MM.1S (cell line): Measurements from ENCODE around the gene CTDNEP1.

Source experiments
- DNase-seq: peaks from one replicate; pipeline ENCODE4 v3.0.0-alpha.2; 2015
- H2AFZ ChIP-seq: fragments of 300-600 bp; sonication (generic); 2 replicates; pipeline ENCODE4 v1.6.0; 2016; ENCODE audit warnings: antibody characterized with exemption, low read length
- H3F3A ChIP-seq: fragments of 300-600 bp; sonication (generic); 2 replicates; pipeline ENCODE4 v1.6.1; 2016; ENCODE audit warnings: mild to moderate bottlenecking, antibody characterized with exemption, low read length, moderate library complexity, mixed read lengths; ENCODE audit not compliant: insufficient read depth
- H3K27ac ChIP-seq: fragments of 300-600 bp; sonication (generic); 2 replicates; pipeline ENCODE4 v1.5.1; 2016; ENCODE audit warnings: mild to moderate bottlenecking, low read length
- H3K27me3 ChIP-seq: fragments of 300-600 bp; sonication (generic); replicated peaks from 2 replicates; pipeline ENCODE4 v1.6.0; 2016; ENCODE audit warnings: low read length; ENCODE audit not compliant: insufficient read depth
- H3K36me3 ChIP-seq: fragments of 300-600 bp; sonication (generic); replicated peaks from 2 replicates; pipeline ENCODE4 v1.6.1; 2016; ENCODE audit warnings: mild to moderate bottlenecking, low read length, mixed read lengths; ENCODE audit not compliant: insufficient read depth
- H3K4me1 ChIP-seq: fragments of 300-600 bp; sonication (generic); 2 replicates; pipeline ENCODE4 v1.6.1; 2016; ENCODE audit warnings: low read length, mixed read lengths
- H3K4me2 ChIP-seq: fragments of 300-600 bp; sonication (generic); 2 replicates; pipeline ENCODE4 v1.6.0; 2016; ENCODE audit warnings: low read depth, low read length
- H3K4me3 ChIP-seq: fragments of 300-600 bp; sonication (generic); 2 replicates; pipeline ENCODE4 v1.5.1; 2016; ENCODE audit warnings: low read length, mixed read lengths
- H3K79me2 ChIP-seq: fragments of 300-600 bp; sonication (generic); 2 replicates; pipeline ENCODE4 v1.6.1; 2016; ENCODE audit warnings: mixed run types, low read length, mixed read lengths
- H3K9ac ChIP-seq: fragments of 300-600 bp; sonication (generic); 2 replicates; pipeline ENCODE4 v1.6.1; 2016; ENCODE audit warnings: low read length, mixed read lengths
- H3K9me2 ChIP-seq: fragments of 300-600 bp; sonication (generic); replicated peaks from 2 replicates; pipeline ENCODE4 v1.6.1; 2016; ENCODE audit warnings: mild to moderate bottlenecking, low read length, mixed read lengths; ENCODE audit not compliant: insufficient read depth
- H3K9me3 ChIP-seq: fragments of 300-600 bp; sonication (generic); replicated peaks from 2 replicates; pipeline ENCODE4 v1.6.1; 2016; ENCODE audit warnings: mild to moderate bottlenecking, low read length, mixed read lengths; ENCODE audit not compliant: insufficient read depth
- H4K20me1 ChIP-seq: fragments of 300-600 bp; sonication (generic); 2 replicates; pipeline ENCODE4 v1.6.1; 2016; ENCODE audit warnings: mild to moderate bottlenecking, low read length, moderate library complexity, mixed read lengths; ENCODE audit not compliant: insufficient read depth
- EZH2 ChIP-seq: fragments of 300-600 bp; sonication (generic); optimal IDR thresholded peaks from 2 replicates; pipeline ENCODE3; 2017; ENCODE audit warnings: low read depth, mild to moderate bottlenecking, antibody characterized with exemption, low read length, mixed read lengths
- EZH2phosphoT487 ChIP-seq: fragments of 300-600 bp; sonication (generic); IDR thresholded peaks from 2 replicates; pipeline ENCODE4 v1.6.1; 2018; ENCODE audit warnings: antibody characterized with exemption, low read length
- TF ChIP-seq, protein P1 (sequence below): fragments of 300-600 bp; sonication (generic); IDR thresholded peaks from 2 replicates; pipeline ENCODE4 v1.5.1; 2016; ENCODE audit warnings: antibody characterized with exemption, low read length, mixed read lengths

The CTDNEP1 gene

DNA sequence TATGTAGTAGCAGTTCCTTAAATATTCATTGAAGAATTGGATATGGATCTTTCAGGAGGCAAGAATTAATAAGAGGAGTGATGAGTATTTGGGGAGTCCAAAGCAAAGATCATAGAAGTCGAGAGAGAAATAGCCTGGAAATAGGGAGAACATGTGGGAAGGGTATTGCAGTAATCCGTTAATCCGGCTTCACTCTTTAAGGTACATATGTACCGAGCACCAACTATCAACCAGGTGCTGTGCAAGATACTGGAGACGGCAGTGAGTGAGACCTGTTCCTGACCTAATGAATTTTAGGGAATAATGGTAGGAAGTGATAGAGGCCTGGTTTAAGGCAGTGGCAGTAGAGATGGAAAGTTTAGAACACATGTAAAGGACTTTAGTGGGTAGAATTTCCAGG, 1.5 kb upstream of the CTDNEP1 start:
- Histone ChIP-seq H3K27ac (peak overlapping the region; percentile 99; the same call in 1 of the 2 replicates), H3K9me3 (no peaks in the 10 kb centered on the region), H3K4me3 (peak overlapping the region; percentile 71), H4K20me1 (no peaks in the 10 kb centered on the region), H3K9me2 (no peaks in the 10 kb centered on the region), H3K4me1 (peaks cover 18% of the 10 kb centered on the region), H3K9ac (peak overlapping the region; percentile 99; the same call in 1 of the 2 replicates), H3F3A (peaks cover 6% of the 10 kb centered on the region), H2AFZ (no peak overlapping the region), H3K36me3 (0 out of 2 replicates have a peak, but pooled peaks cover 4% of the 10 kb centered on the region), H3K4me2 (peak overlapping the region; percentile 81), H3K79me2 (peaks cover 44% of the 10 kb centered on the region), H3K27me3 (no peaks in the 10 kb centered on the region)
- DNase-seq = no peak
- TF ChIP-seq, protein P1, sequence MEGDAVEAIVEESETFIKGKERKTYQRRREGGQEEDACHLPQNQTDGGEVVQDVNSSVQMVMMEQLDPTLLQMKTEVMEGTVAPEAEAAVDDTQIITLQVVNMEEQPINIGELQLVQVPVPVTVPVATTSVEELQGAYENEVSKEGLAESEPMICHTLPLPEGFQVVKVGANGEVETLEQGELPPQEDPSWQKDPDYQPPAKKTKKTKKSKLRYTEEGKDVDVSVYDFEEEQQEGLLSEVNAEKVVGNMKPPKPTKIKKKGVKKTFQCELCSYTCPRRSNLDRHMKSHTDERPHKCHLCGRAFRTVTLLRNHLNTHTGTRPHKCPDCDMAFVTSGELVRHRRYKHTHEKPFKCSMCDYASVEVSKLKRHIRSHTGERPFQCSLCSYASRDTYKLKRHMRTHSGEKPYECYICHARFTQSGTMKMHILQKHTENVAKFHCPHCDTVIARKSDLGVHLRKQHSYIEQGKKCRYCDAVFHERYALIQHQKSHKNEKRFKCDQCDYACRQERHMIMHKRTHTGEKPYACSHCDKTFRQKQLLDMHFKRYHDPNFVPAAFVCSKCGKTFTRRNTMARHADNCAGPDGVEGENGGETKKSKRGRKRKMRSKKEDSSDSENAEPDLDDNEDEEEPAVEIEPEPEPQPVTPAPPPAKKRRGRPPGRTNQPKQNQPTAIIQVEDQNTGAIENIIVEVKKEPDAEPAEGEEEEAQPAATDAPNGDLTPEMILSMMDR = no peak
- TF ChIP-seq EZH2 (no peak), EZH2phosphoT487 (no peak)

DNA sequence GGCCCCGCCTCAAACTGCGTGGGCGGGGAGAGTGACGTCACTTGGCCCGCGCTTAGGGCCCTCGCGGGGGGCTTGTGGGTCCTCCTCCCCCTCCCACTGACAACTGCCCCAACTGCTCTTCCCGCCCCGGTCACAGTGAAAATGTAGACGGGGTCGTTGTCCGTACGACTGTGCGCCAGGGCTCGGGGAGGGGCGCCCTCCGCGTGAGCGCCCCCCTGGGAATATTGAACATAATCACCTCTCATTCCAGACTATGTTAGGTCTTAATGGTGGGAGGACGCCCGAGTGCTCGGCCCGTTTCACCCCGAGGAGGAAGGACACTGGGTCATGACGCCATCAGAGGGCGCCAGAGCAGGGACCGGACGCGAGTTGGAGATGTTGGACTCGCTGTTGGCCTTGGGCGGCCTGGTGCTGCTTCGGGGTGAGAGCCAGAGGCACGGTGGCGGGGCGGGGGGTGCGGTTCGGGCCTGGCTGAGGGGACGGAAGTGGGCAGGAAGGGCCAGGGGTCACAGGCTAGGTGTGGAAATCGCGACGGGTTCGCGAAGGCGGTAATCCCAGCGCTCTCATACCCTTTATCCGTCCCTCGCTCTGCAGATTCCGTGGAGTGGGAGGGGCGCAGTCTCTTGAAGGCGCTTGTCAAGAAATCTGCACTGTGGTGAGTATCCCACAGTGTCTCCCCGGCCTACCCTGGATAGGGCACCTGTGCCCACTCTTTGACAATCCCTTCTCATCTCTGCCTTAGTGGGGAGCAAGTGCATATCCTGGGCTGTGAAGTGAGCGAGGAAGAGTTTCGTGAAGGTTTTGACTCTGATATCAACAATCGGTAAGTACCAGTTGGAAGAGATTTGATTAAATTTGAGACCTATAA, 876 bp upstream of the CTDNEP1 start, which contains the start of gene ELP5:
Gene ELP5 (plus strand): TSS at position 40 of the 868 bp plus-strand sequence. CDS start 336 bp downstream, at position 376.
- H3K9me2 ChIP-seq = no peaks in the 10 kb centered on the region
- no peaks in the 10 kb centered on the region for H3K9me3 ChIP-seq
- peak; percentile 93 for DNase-seq
- peak within 1 kb of the TSS; percentile 71 for H3K4me3 ChIP-seq
- peak within 1 kb of the TSS; percentile 81 for H2AFZ ChIP-seq
- H3K27ac ChIP-seq = peak within 1 kb of the TSS; percentile 99
- 0 out of 2 replicates have a peak, but pooled peaks cover 4% of the 10 kb centered on the region for H3K36me3 ChIP-seq
- H3K9ac ChIP-seq = peak within 1 kb of the TSS; percentile 99
- H3K4me1 ChIP-seq = peaks cover 18% of the 10 kb centered on the region
- peak within 1 kb of the TSS; percentile 81 for H3K4me2 ChIP-seq
- H4K20me1 ChIP-seq = no peaks in the 10 kb centered on the region
- TF ChIP-seq EZH2phosphoT487 (no peak), EZH2 (no peak)
- TF ChIP-seq, protein P1 = peak; percentile 48
- no peaks in the 10 kb centered on the region for H3K27me3 ChIP-seq
- H3K79me2 ChIP-seq = peaks cover 51% of the 10 kb centered on the region
- peaks cover 6% of the 10 kb centered on the region for H3F3A ChIP-seq

DNA sequence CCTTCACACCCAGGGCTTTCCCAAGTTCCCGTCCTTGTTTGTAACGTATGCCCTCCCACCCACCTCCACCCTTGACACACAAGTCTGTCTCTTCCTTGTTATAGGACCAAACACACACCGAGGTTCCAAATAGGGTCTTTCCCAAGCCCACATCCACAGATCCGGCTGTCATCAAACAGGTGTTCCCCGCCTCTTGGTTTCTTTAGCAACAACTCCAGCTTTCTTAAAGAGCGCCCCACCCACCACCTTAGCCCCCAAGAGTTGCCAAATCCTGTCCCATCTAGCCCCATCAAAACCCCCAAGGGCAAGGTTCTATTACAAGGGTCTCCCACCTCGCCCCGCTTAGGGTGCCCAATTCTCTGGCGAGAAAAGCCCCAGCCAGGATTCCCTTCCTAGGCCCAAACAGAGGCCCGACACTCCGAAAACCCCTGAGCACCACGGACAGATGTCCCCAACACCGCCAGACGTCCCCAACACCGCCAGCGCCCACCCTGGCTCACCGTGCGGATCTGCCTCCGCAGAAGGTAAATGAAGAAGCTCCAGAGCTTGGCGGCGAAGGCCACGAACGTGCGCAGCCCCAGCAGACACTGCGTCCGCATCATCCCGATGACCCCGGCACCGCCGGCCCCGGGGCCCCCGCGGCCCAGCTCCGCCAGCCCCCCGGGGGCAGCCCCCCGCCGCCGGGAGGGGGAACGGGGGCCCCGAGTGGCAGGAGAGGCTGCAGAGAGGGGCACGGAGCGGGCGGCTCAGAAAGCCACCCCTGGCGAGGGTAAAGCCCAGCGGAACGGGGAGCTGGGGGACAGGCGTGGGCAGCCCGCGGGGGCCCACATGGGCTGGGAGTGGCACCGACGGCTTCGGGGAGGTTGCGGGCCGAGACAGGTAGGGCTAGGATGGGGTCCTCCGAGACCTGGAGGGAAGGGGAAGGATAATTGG, 573 bp downstream of the CTDNEP1 start:
- Histone ChIP-seq H3K9me3 (no peaks in the 10 kb centered on the region), H2AFZ (no peak overlapping the region), H3K4me3 (peak overlapping the region; percentile 71), H3K9me2 (no peaks in the 10 kb centered on the region), H3F3A (peaks cover 6% of the 10 kb centered on the region), H3K4me1 (peaks cover 18% of the 10 kb centered on the region), H4K20me1 (no peaks in the 10 kb centered on the region), H3K27me3 (no peaks in the 10 kb centered on the region), H3K4me2 (peak overlapping the region; percentile 72), H3K9ac (peak overlapping the region; percentile 99), H3K27ac (peak overlapping the region; percentile 99; the same call in 1 of the 2 replicates), H3K79me2 (peaks cover 65% of the 10 kb centered on the region), H3K36me3 (0 out of 2 replicates have a peak, but pooled peaks cover 6% of the 10 kb centered on the region)
- TF ChIP-seq, protein P1 = no peak
- TF ChIP-seq EZH2phosphoT487 = no peak
- TF ChIP-seq EZH2 = no peak
- DNase-seq = no peak
